ENCODE results near the gene PCDHGB2. TPM values are rescaled to one million over a fixed set of nuclear protein-coding genes. Genes with fewer than 3 reads are reported as not detected.

The PCDHGB2 gene
- total RNA-seq, 1 experiment from 2014 or later = 1.4 TPM

- ATAC-seq (no peak), DNase-seq (no peak)
- Histone ChIP-seq H3K27me3 (ENCODE audit: low read length) (no peaks in the 10 kb centered on the region), H3K79me2 (ENCODE audit: low read length) (no peaks in the 10 kb centered on the region), H3K4me3 (ENCODE audit: low read length) (no peak within 1 kb of the TSS), H3K9me3 (ENCODE audit: low read length) (no peaks in the 10 kb centered on the region), H3K27ac (ENCODE audit: low read length) (no peak within 1 kb of the TSS), H4K20me1 (ENCODE audit: low read length) (no peaks in the 10 kb centered on the region), H3F3A (ENCODE audit: low read length, unreplicated experiment) (no peaks in the 10 kb centered on the region), H3K36me3 (ENCODE audit: low read depth, low read length) (no peaks in the 10 kb centered on the region), H3K9me2 (replicated peaks; ENCODE audit: low read length) (no peaks in the 10 kb centered on the region), H2AFZ (ENCODE audit: low read length) (no peak within 1 kb of the TSS), H3K4me2 (ENCODE audit: low read length) (no peak within 1 kb of the TSS), H3K9ac (ENCODE audit: low read length) (no peak within 1 kb of the TSS), H3K4me1 (ENCODE audit: insufficient read depth, low read length) (no peaks in the 10 kb centered on the region)
- intact Hi-C loops (cut with micrococcal nuclease) = no loop called here
- CTCF ChIA-PET = no interaction called here
- no peak for TF ChIP-seq EZH2phosphoT487 (IDR thresholded peaks at IDR 0.05; ENCODE audit: borderline replicate concordance, low read length)
- TF ChIP-seq, protein P1, sequence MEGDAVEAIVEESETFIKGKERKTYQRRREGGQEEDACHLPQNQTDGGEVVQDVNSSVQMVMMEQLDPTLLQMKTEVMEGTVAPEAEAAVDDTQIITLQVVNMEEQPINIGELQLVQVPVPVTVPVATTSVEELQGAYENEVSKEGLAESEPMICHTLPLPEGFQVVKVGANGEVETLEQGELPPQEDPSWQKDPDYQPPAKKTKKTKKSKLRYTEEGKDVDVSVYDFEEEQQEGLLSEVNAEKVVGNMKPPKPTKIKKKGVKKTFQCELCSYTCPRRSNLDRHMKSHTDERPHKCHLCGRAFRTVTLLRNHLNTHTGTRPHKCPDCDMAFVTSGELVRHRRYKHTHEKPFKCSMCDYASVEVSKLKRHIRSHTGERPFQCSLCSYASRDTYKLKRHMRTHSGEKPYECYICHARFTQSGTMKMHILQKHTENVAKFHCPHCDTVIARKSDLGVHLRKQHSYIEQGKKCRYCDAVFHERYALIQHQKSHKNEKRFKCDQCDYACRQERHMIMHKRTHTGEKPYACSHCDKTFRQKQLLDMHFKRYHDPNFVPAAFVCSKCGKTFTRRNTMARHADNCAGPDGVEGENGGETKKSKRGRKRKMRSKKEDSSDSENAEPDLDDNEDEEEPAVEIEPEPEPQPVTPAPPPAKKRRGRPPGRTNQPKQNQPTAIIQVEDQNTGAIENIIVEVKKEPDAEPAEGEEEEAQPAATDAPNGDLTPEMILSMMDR (conservative IDR thresholded peaks at IDR 0.05; ENCODE audit: low read depth, low read length) = peak; percentile 41
- no TSS peak for BruUV-seq (replicated peaks)
- POLR2A ChIA-PET (ENCODE audit: unreplicated experiment) = no interaction called here
Observed at GRCh38 chr5:141354900-141355469, 4.8 kb upstream of the PCDHGB2 start, which contains the start of gene PCDHGA4. Gene PCDHGA4 (plus strand): TSS chr5:141355021. CDS start chr5:141355108, 87 bp downstream.

GRCh38 chr5:141355641-141356040, 4.2 kb upstream of the PCDHGB2 start:
- Histone ChIP-seq H3K27me3 (ENCODE audit: low read length) (no peaks in the 10 kb centered on the region), H3K79me2 (ENCODE audit: low read length) (no peaks in the 10 kb centered on the region), H3K9me2 (replicated peaks; ENCODE audit: low read length) (no peaks in the 10 kb centered on the region), H3K4me1 (ENCODE audit: insufficient read depth, low read length) (no peaks in the 10 kb centered on the region), H3F3A (ENCODE audit: low read length, unreplicated experiment) (no peaks in the 10 kb centered on the region), H3K4me2 (ENCODE audit: low read length) (no peak overlapping the region), H3K9ac (ENCODE audit: low read length) (no peak overlapping the region), H3K36me3 (ENCODE audit: low read depth, low read length) (no peaks in the 10 kb centered on the region), H3K27ac (ENCODE audit: low read length) (no peak overlapping the region), H3K9me3 (ENCODE audit: low read length) (no peaks in the 10 kb centered on the region), H2AFZ (ENCODE audit: low read length) (no peak overlapping the region), H4K20me1 (ENCODE audit: low read length) (no peaks in the 10 kb centered on the region), H3K4me3 (ENCODE audit: low read length) (no peak overlapping the region)
- ATAC-seq (no peak), DNase-seq (no peak)
- intact Hi-C loops (cut with micrococcal nuclease) = no loop called here
- BruUV-seq (replicated peaks) = no TSS peak
- ChIA-PET CTCF (no interaction called here), POLR2A (ENCODE audit: unreplicated experiment) (no interaction called here)
- TF ChIP-seq EZH2 (IDR thresholded peaks at IDR 0.05; ENCODE audit: low read length, unreplicated experiment) (no peak), EZH2phosphoT487 (IDR thresholded peaks at IDR 0.05; ENCODE audit: borderline replicate concordance, low read length) (no peak)
- TF ChIP-seq, protein P1 (conservative IDR thresholded peaks at IDR 0.05; ENCODE audit: low read depth, low read length) = no peak

GRCh38 chr5:141356133-141356532, 3.7 kb upstream of the PCDHGB2 start:
- Histone ChIP-seq H2AFZ (ENCODE audit: low read length) (no peak overlapping the region), H3K27ac (ENCODE audit: low read length) (no peak overlapping the region), H3K9ac (ENCODE audit: low read length) (no peak overlapping the region), H3K4me3 (ENCODE audit: low read length) (no peak overlapping the region), H3K36me3 (ENCODE audit: low read depth, low read length) (no peaks in the 10 kb centered on the region), H3K4me2 (ENCODE audit: low read length) (no peak overlapping the region), H3F3A (ENCODE audit: low read length, unreplicated experiment) (no peaks in the 10 kb centered on the region), H4K20me1 (ENCODE audit: low read length) (no peaks in the 10 kb centered on the region), H3K79me2 (ENCODE audit: low read length) (no peaks in the 10 kb centered on the region), H3K9me2 (replicated peaks; ENCODE audit: low read length) (no peaks in the 10 kb centered on the region), H3K9me3 (ENCODE audit: low read length) (no peaks in the 10 kb centered on the region), H3K27me3 (ENCODE audit: low read length) (no peaks in the 10 kb centered on the region), H3K4me1 (ENCODE audit: insufficient read depth, low read length) (no peaks in the 10 kb centered on the region)
- no peak for ATAC-seq
- ChIA-PET CTCF (interaction anchor here (0.6 kb wide), 1 partner anchor 26 kb away, joined by 4 read pairs; the partner anchor contains the start of gene PCDHGA1), POLR2A (ENCODE audit: unreplicated experiment) (no interaction called here)
- TF ChIP-seq EZH2 (IDR thresholded peaks at IDR 0.05; ENCODE audit: low read length, unreplicated experiment) (no peak), EZH2phosphoT487 (IDR thresholded peaks at IDR 0.05; ENCODE audit: borderline replicate concordance, low read length) (no peak)
- TF ChIP-seq, protein P1 (conservative IDR thresholded peaks at IDR 0.05; ENCODE audit: low read depth, low read length) = no peak
- intact Hi-C loops (cut with micrococcal nuclease) = no loop called here
- DNase-seq = no peak
- no TSS peak for BruUV-seq (replicated peaks)
